Right lobe of liver (tissue), 4 donors: ENCODE measurements around the gene ACAD11.

Experiments
- CTCF ChIP-seq, 4 donors: fragments of 200-600 bp in 3 of 4; fragments of 450-650 bp in 1 of 4; IDR thresholded peaks; one replicate each; pipeline versions ENCODE4 v1.5.1 to v1.8.0; 2016 to 2022; ENCODE audit warnings: antibody characterized with exemption in 4 of 4, mild to moderate bottlenecking in 2 of 4
- POLR2A ChIP-seq: fragments of 450-650 bp; IDR thresholded peaks from one replicate; pipeline ENCODE4 v1.6.1; 2017; ENCODE audit warnings: antibody characterized with exemption, mild to moderate bottlenecking
- donor health status: DM: no; HTN: no; CAD: no.
- donor health status: DM: no; HTN: no; CAD: no.
- donor health status: DM: no; HTN: yes; CAD: no.

GRCh38 chr3:132522353-132522752, 137.3 kb downstream of the ACAD11 start:
- TF ChIP-seq CTCF (IDR thresholded peaks at IDR 0.05) = no peak
- no peak for TF ChIP-seq POLR2A
